Measurements from ENCODE around the gene MED20. TPM values are rescaled to one million over a fixed set of nuclear protein-coding genes. Genes with fewer than 3 reads are reported as not detected.
A peak's percentile ranks its signal among the peaks of the same experiment; 100 is the strongest.

Gene MED20
- total RNA-seq, 1 experiment from 2014 or later: 26.4 TPM

DNA sequence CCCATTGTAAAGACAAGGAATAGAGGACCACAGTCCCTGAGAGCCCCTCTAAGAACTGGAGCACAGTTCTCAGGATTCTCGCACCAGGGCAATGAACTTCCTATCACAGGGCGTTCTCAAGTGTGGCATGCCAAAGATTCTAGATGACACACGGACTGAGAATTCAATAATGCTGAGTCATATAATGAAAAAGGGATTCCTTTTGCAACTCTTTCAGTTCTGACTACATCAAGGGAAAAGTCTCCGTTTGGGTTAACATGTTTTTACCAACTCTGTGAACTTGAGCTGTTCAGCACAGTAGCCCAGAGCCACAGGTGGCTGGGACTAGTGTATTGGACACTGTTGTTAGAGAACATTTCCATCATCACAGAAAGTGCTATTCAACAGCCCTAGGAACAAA lies 3.4 kb downstream of the MED20 start (continued):
- TF ChIP-seq, protein P1, sequence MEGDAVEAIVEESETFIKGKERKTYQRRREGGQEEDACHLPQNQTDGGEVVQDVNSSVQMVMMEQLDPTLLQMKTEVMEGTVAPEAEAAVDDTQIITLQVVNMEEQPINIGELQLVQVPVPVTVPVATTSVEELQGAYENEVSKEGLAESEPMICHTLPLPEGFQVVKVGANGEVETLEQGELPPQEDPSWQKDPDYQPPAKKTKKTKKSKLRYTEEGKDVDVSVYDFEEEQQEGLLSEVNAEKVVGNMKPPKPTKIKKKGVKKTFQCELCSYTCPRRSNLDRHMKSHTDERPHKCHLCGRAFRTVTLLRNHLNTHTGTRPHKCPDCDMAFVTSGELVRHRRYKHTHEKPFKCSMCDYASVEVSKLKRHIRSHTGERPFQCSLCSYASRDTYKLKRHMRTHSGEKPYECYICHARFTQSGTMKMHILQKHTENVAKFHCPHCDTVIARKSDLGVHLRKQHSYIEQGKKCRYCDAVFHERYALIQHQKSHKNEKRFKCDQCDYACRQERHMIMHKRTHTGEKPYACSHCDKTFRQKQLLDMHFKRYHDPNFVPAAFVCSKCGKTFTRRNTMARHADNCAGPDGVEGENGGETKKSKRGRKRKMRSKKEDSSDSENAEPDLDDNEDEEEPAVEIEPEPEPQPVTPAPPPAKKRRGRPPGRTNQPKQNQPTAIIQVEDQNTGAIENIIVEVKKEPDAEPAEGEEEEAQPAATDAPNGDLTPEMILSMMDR (IDR thresholded peaks at IDR 0.05 in 2 of 3, conservative IDR thresholded peaks at IDR 0.05 in 1 of 3; ENCODE audit: borderline replicate concordance in 1 of 3, insufficient read depth in 1 of 3, low read depth in 2 of 3, low read length in 2 of 3): no peak
- TF ChIP-seq FOSL1 (IDR thresholded peaks at IDR 0.05; ENCODE audit: low read depth) (peak; percentile 81), JUND (IDR thresholded peaks at IDR 0.05) (peak; percentile 71), CBX3 (IDR thresholded peaks at IDR 0.05; ENCODE audit: low read depth) (peak; percentile 71; the same call in 1 of the 2 replicates), ZNF274 (IDR thresholded peaks at IDR 0.05; ENCODE audit: low read depth, low read length) (no peak), EZH2phosphoT487 (IDR thresholded peaks at IDR 0.05; ENCODE audit: borderline replicate concordance) (no peak), EZH2 (IDR thresholded peaks at IDR 0.05) (no peak), POLR2AphosphoS5 (IDR thresholded peaks at IDR 0.05; ENCODE audit: low read depth, low read length) (no peak), SP1 (IDR thresholded peaks at IDR 0.05; ENCODE audit: low read depth) (peak; percentile 60)
- TF ChIP-seq, protein P2, sequence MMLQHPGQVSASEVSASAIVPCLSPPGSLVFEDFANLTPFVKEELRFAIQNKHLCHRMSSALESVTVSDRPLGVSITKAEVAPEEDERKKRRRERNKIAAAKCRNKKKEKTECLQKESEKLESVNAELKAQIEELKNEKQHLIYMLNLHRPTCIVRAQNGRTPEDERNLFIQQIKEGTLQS (IDR thresholded peaks at IDR 0.05): no peak
- TF ChIP-seq, protein P3, sequence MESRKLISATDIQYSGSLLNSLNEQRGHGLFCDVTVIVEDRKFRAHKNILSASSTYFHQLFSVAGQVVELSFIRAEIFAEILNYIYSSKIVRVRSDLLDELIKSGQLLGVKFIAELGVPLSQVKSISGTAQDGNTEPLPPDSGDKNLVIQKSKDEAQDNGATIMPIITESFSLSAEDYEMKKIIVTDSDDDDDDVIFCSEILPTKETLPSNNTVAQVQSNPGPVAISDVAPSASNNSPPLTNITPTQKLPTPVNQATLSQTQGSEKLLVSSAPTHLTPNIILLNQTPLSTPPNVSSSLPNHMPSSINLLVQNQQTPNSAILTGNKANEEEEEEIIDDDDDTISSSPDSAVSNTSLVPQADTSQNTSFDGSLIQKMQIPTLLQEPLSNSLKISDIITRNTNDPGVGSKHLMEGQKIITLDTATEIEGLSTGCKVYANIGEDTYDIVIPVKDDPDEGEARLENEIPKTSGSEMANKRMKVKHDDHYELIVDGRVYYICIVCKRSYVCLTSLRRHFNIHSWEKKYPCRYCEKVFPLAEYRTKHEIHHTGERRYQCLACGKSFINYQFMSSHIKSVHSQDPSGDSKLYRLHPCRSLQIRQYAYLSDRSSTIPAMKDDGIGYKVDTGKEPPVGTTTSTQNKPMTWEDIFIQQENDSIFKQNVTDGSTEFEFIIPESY (IDR thresholded peaks at IDR 0.05; ENCODE audit: extremely low read depth, insufficient replicate concordance, low read length): no peak
